SW 1271 (cell line): ENCODE data around the gene OGFR.

Experiments used
- DNase-seq, 2 experiments: peaks; one replicate each; lab custom pipeline; 2025; lab: John Stamatoyannopoulos, UW

The OGFR gene

GRCh38 chr20:62770111-62770910 is 34.3 kb upstream of the OGFR start:
- no peak for DNase-seq

DNA sequence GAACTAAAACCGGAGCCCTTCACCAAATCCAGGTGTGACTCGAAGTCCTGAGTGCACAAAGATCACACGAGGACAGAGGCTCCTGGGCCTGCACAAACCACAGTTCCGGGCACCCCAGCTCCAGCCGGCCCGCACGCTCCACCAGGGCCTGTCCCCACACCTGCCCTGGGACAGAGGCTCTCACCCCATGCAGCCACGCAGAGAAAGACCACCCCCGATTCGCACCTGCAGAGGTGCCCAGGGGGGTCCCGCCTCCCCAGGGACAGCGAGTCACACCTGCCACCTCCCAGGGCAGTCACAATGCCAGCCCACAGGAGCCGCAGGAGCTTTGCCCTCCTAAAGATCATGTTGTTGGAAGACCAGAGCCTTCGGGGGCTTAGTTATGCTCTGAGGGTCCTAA is 33.7 kb upstream of the OGFR start:
- DNase-seq, result no peak

GRCh38 chr20:62771396-62772102 is 33.1 kb upstream of the OGFR start:
- DNase-seq, result no peak

DNA sequence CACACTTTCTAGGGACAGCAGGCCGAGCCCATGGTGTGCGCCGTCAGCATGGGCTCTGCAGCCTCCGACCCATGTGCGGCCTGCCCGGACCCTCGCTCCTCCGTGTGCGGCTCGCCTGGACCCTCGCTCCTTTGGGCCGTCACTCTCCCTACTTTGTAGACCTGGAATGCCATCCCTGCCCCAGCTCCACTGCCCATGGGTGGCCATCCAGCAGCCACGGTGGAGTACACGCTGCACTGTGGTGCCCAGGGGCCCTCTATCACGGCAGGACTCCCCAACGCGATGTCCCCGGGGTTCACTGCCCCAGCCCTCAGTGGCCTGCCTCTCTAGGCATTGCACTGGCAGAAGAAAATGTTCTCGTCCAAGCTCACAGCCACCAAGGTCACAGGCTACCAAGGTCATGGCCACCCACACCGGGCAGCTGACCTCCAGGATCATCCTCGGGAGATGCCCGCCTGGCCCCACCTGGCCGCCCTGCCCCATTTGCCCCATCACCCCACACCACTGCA is 32.5 kb upstream of the OGFR start:
- DNase-seq, result no peak

- no peak for DNase-seq
Measured at GRCh38 chr20:62772619-62772989, 32.0 kb upstream of the OGFR start.

- DNase-seq, result no peak
Measured at GRCh38 chr20:62772990-62773844, 31.4 kb upstream of the OGFR start.

GRCh38 chr20:62773845-62774714 is 30.6 kb upstream of the OGFR start:
- DNase-seq, result no peak

GRCh38 chr20:62774762-62775161 is 29.9 kb upstream of the OGFR start:
- DNase-seq, result no peak

- DNase-seq, result no peak
Measured at GRCh38 chr20:62775206-62775605, 29.4 kb upstream of the OGFR start.

DNA sequence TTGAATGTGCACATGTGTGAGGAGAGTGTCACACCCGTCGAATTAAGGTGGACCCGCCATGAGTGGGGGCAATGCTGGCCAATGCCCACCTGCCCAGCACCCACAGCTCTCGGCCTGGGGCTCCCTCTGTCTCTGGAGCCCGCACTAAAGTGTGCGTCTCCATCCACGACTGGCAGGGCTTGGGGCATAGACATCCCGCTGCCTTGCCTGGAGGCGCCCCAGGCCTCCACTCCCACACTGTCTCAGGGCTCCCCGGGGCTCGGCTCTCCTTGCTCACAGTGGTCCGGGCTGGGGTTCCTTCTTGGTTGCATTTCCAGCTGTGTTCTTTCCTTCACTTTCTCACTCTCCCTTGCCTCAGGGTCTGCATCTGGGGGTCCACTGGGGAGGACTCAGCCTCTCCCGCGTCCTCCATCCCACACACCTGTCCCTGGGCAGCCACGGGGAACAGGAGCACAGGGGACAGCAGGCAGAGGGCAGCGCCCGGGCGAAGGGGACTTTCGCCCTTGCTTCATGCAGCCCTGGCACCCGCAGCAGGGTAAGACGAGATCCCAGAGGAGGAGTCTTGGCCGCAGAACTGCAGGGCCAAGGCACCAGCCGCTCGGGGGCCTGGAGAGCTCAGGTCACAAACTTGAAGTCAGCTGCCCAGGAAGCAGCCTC is 28.5 kb upstream of the OGFR start:
- DNase-seq, result no peak

DNA sequence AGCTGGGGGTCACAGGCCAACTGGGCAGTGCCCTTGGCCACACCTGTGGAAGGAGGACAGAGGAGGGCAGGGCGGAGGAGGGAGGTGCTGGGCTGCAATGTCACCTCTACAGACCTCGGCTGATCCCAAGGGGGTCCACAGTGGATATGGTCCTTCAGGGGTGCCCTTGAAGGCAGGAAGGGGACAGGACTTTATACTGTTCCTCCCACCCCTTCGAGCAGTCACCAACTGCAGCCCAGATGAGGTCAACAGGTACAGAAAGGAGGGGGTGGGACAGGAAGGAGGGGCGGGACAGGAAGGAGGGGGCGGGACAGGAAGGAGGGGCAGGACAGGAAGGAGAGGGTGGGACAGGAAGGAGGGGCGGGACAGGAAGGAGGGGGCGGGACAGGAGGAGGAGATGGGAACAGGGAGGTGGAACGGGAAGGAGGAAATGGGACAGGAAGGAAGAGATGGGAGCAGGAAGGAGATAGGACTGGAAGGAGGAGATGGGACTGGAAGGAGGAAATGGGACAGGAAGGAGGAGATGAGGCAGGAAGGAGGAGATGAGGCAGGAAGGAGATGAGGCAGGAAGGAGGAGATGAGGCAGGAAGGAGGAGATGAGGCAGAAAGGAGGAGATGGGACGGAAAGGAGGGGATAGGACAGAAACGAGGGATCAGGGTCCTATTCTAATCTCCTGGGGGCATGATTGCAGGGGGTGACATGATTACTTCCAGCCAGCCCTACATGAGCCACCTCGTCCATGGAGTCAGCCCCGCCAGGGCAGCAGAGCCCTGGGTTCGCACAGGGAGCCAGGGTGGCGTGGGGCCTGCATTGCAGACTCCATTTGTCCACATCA is 27.7 kb upstream of the OGFR start:
- peak in 1 of 2 experiments; percentile 25 for DNase-seq

- DNase-seq, result no peak
Measured at GRCh38 chr20:62777528-62777830, 27.2 kb upstream of the OGFR start.

GRCh38 chr20:62778058-62778457 is 26.6 kb upstream of the OGFR start:
- DNase-seq, result no peak

DNA sequence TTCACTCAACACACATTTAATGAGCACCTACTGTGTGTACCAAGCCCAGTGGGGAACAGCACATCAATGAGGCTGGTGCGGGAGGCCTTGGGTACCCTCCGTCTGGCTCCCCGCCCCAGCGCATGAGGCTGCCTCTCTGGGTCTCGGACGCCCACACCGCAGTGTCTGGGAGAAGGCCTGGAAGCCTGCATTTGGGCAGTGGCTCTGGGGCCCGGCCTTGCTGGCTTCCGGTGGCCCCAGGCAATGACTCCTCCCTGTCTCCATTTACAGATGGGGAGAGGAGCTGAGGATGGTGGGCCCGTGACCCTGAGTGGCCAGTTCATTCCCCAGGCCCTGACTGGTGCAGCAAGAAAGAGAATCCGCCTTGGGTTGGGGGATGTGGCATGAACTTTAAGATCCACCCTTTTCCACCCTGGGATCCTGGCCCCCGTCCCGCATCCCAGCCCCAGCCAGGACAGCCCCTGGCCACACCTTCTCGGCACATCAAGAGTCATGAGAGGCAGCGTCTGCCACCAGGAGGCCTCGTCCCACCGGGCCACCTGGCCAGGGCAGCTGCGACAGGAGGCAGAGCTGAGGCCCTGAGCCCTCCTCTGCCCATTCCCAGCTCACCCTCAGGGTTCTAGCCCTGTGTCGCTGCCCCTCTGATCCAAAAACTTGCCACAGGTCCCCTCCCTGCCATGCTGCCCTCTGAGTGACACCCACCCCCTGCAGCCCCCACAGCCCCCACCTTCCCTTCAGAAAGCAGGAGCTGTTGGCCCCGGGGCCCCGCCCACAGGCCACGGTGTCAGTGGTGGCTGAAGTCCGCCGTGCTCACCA is 25.8 kb upstream of the OGFR start:
- DNase-seq, result no peak

- DNase-seq, result no peak
Measured at GRCh38 chr20:62779417-62779685, 25.3 kb upstream of the OGFR start.

GRCh38 chr20:62780204-62780603 is 24.4 kb upstream of the OGFR start:
- DNase-seq, result no peak

DNA sequence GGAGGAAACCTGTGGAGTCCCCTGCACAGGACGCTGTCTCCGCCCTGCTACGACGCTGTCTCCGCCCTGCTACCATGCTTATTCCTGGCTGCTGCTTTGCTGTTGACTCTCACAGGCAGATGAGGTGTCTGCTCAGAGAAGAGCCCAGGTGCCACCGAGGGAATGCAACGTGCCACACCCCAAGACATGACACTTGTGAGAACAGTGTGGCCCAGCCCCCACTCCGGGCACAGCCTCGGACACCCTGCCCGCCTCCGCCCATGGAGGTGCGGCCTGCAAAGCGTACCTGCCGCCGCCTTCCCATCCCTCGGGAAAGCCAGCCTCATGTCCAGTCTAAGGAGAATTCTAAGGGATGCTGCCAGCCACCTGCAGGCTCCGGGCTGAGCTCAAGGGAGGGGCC is 23.9 kb upstream of the OGFR start:
- DNase-seq, result no peak

GRCh38 chr20:62782149-62782892 is 22.3 kb upstream of the OGFR start:
- no peak for DNase-seq

DNA sequence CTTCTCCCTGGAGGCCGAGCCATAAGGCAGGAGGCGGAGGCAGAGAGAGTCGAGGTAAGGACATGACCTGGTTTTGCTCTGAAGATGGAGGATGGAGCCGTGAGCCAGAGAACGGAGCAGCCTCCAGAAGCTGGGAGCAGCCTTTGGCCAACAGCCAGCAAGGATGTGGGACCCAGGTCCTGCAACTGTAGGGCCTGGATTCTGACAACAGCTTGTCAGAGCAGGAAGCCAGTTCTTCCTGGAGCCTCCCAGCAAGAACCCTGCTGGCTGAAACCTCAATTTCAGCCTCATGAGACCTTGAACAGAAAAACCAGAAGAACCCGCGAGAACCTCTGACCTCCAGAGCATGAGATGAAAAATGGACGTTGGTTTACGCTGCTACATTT is 21.7 kb upstream of the OGFR start:
- DNase-seq, result no peak
